ENCODE results near the gene RBBP5.

RBBP5 gene

GRCh38 chr1:205071801-205072200, 50.0 kb downstream of the RBBP5 start:
- no peak overlapping the region for H3K4me3 ChIP-seq (ENCODE audit: low read depth, low read length)
- no peak for DNase-seq (ENCODE audit: low read depth)
- TF ChIP-seq, protein P1, sequence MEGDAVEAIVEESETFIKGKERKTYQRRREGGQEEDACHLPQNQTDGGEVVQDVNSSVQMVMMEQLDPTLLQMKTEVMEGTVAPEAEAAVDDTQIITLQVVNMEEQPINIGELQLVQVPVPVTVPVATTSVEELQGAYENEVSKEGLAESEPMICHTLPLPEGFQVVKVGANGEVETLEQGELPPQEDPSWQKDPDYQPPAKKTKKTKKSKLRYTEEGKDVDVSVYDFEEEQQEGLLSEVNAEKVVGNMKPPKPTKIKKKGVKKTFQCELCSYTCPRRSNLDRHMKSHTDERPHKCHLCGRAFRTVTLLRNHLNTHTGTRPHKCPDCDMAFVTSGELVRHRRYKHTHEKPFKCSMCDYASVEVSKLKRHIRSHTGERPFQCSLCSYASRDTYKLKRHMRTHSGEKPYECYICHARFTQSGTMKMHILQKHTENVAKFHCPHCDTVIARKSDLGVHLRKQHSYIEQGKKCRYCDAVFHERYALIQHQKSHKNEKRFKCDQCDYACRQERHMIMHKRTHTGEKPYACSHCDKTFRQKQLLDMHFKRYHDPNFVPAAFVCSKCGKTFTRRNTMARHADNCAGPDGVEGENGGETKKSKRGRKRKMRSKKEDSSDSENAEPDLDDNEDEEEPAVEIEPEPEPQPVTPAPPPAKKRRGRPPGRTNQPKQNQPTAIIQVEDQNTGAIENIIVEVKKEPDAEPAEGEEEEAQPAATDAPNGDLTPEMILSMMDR (IDR thresholded peaks at IDR 0.05; ENCODE audit: insufficient read depth, low read depth, low read length, missing control alignments): no peak

DNA sequence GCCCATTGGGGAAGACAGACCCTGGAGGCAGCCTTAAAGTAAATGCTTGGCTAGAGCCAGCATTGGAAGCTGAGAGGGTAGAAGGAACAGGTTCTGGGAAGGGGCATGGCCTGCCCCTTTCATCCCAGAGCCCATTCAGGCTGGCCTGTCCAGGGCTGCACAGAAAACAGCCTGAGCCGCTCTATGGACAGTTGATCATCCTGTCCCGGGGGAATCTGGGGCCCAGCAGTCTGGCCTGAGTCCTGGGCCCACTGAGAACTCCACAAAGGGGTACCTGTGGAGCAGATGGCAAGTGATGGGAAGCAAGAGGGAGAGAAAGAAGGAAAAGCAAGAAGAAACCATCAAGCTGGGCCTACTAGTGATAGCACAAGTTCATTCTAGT, 50.8 kb downstream of the RBBP5 start:
- no peak overlapping the region for H3K4me3 ChIP-seq (ENCODE audit: low read depth, low read length)
- TF ChIP-seq, protein P1 (IDR thresholded peaks at IDR 0.05; ENCODE audit: insufficient read depth, low read depth, low read length, missing control alignments): no peak
- no peak for DNase-seq (ENCODE audit: low read depth)

DNA sequence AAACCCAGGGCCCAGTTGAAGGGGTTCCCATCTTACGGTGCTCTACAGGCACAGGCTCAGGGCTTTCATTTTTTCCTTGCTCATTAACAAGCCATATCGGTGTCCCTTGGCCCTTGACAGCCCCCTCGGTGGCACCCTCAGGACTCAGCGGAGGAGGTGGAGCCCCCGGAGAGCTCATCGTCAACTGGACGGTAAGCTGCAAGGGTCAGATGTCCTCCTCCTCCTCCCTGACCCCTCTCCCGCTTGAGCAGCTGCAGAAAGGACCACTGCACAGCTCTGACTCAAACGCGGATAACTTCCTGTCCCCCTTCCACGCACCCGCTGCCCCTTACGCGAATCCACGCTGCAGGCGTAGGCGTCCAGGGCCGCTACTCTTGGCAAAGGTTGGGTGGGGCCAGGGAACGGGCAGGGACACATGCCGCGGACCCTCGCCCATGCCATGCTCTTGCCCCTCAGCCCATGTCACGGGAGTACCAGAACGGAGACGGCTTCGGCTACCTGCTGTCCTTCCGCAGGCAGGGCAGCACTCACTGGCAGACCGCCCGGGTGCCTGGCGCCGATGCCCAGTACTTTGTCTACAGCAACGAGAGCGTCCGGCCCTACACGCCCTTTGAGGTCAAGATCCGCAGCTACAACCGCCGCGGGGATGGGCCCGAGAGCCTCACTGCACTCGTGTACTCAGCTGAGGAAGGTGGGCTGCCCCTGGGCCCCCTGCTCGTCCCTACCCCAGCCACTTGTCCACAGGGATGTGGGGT, 52.2 kb downstream of the RBBP5 start:
- no peak for DNase-seq (ENCODE audit: low read depth)
- no peak overlapping the region for H3K4me3 ChIP-seq (ENCODE audit: low read depth, low read length)
- TF ChIP-seq, protein P1 (IDR thresholded peaks at IDR 0.05; ENCODE audit: insufficient read depth, low read depth, low read length, missing control alignments): no peak

DNA sequence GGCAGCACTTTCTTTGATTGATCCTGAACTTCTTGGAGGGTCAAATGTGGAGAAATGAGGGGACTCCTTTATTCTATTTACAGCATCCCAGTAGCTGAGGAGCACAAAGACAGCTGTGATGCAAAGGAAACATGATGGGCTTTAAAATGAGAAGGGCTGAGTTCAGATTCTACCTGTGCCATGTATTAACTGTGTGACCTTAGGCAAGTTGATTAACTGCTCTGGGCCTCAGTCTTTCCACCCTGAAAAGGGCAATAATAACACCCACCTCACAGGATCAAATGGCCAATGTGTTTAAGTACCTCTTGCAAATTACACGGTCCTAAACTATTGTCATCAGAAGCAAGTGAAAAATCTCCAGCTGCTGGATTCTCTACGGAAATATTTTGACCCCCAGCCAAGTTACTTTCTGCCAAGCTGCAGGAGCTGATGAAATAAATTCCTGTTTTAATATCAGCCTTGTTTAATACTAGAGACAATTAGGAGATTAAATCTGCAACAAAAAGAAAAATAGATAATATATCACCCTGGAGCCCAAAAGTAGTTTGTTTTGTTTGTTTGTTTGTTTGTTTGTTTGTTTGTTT, 53.2 kb downstream of the RBBP5 start:
- no peak overlapping the region for H3K4me3 ChIP-seq (ENCODE audit: low read depth, low read length)
- DNase-seq (ENCODE audit: low read depth): no peak
- TF ChIP-seq, protein P1 (IDR thresholded peaks at IDR 0.05; ENCODE audit: insufficient read depth, low read depth, low read length, missing control alignments): no peak

- DNase-seq (ENCODE audit: low read depth): no peak
- TF ChIP-seq, protein P1 (IDR thresholded peaks at IDR 0.05; ENCODE audit: insufficient read depth, low read depth, low read length, missing control alignments): no peak
Measured at GRCh38 chr1:205068001-205068400, 53.8 kb downstream of the RBBP5 start.

DNA sequence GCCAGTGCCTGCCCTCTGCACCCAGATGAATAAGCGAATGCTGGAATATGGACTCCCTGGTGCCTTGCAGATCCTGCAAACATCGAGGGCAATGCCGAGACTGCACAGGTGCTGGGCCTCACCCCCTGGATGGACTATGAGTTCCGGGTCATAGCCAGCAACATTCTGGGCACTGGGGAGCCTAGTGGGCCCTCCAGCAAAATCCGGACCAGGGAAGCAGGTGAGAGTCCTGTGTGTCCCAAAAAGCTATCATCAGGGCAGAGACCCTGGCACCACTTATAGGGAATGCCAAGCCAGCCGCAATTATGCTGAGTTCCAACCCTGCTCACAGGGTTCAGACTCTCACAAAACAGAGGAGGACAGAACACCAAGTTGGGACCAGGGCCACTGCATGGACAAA, 54.7 kb downstream of the RBBP5 start:
- H3K4me3 ChIP-seq (ENCODE audit: low read depth, low read length): no peak overlapping the region
- no peak for DNase-seq (ENCODE audit: low read depth)
- TF ChIP-seq, protein P1 (IDR thresholded peaks at IDR 0.05; ENCODE audit: insufficient read depth, low read depth, low read length, missing control alignments): no peak

More at GRCh38 chr1:205068001-205068400, 53.8 kb downstream of the RBBP5 start:
- no peak overlapping the region for H3K4me3 ChIP-seq (ENCODE audit: low read depth, low read length)

Measured in GM12865 (cell line).